Left renal cortex interstitium (tissue), 4 donors: ENCODE measurements around the gene CDK14. TPM values are rescaled to one million over a fixed set of nuclear protein-coding genes. Genes with fewer than 3 reads are reported as not detected.
"Not testable (repeated sequence)": the region's sequence is repeated elsewhere in the genome, so short reads cannot be mapped to it uniquely, and the experiment has no call there.

Source experiments
- DNase-seq, 4 donors: peaks; one replicate each; pipeline ENCODE4 v3.0.0-alpha.2; 2013; ENCODE audit warnings: low read depth in 4 of 4, low spot score in 2 of 4, missing footprints in 1 of 4
- polyA plus RNA-seq, 4 donors: library from polyadenylated mRNA; unstranded; fragments of 120-200 nt; gene quantifications; one replicate each; pipeline ENCODE4 v1.2.1, GENCODE V29; 2013; ENCODE audit not compliant: insufficient read length in 4 of 4

CDK14 gene
- polyA plus RNA-seq, 4 donors: 29.4 to 32.5 (median 29.7) TPM

DNA sequence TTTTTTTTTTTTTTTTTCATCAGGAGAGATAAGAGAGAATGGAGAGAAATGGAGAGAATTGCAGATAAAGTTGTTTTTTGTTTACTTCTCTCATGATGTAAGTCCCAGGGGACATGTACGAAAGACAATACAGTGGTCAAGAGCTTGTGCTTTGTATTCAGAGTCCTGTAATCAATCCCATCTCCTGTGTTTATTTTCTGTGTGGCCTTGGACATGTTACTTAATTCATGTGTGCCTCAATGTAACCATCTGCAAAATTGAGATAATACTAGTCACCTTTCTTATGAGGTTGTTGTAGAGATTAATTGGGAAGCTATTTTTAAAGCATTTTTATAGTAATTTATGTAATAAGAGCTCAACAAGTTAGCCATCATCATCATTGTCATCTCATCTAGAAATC, 117.5 kb downstream of the CDK14 start:
- no peak for DNase-seq

- no peak for DNase-seq
Observed at GRCh38 chr7:90715067-90715466, 118.9 kb downstream of the CDK14 start.

DNA sequence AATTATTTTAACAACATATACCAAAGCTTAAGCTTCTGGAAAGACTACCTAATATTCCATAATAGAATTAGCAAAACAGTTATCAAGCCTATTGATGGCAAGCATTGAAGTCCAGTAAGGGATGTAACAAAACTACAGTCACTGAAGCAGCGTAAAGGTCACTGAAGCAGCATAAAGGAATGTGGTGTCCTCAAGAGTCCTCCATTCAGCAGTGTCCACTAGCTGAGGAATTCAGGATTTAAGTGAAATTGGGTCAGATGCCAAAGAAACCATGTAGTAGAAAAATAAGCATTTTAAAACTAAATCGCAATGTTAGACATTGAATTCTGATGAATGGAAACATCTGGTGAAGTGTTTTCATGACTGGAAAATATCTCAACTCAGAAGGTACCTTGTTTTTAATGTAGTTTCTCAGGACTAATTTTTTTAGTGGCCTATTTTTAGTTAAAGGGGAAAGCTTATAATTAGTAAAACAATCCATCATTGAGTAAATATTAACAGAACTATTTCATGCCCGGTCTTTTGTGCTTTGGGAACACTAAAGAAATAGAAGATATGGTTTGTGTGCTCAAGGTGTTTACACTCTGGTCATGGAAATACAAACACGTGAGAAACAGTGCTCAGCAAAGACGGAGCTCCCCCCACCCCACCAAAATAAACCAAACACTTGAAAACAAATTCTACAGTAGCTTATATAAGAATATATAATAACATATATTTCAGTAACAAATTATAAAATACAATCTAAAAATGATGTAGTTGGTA, 121.4 kb downstream of the CDK14 start:
- DNase-seq: no peak

- no peak for DNase-seq
Observed at GRCh38 chr7:90719155-90719554, 123.0 kb downstream of the CDK14 start.

- peak in 1 of 4 donors; percentile 25 for DNase-seq
Observed at GRCh38 chr7:90720984-90721760, 125.1 kb downstream of the CDK14 start.

GRCh38 chr7:90721869-90722431, 125.8 kb downstream of the CDK14 start:
- DNase-seq: no peak

- no peak for DNase-seq
Observed at GRCh38 chr7:90723233-90723632, 127.1 kb downstream of the CDK14 start.

GRCh38 chr7:90723866-90724265, 127.7 kb downstream of the CDK14 start:
- DNase-seq: no peak

GRCh38 chr7:90726120-90726519, 130.0 kb downstream of the CDK14 start:
- no peak for DNase-seq

DNA sequence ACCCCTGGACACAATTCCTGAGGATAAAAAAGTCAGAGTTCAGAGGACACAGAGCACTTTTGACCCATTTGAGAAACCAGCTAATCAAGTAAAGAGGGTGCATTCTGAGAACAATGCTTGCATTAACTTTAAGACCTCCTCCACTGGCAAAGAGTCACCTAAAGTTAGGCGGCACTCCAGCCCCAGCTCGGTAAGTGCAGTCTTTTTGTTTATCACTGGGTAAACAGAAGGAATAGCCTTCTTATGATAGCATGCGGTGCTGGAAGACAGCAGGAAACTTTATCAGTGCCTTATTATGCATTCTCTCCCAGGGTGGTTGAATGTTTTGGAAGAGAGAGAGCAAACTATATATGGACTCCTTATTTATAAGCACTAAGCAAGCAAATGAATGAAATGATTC, 130.5 kb downstream of the CDK14 start:
- DNase-seq: no peak

- no peak for DNase-seq
Observed at GRCh38 chr7:90727412-90727811, 131.3 kb downstream of the CDK14 start.

GRCh38 chr7:90728568-90728967, 132.4 kb downstream of the CDK14 start:
- DNase-seq: no peak

- not testable (repeated sequence) for DNase-seq
Observed at GRCh38 chr7:90735611-90736280, 139.6 kb downstream of the CDK14 start.

DNA sequence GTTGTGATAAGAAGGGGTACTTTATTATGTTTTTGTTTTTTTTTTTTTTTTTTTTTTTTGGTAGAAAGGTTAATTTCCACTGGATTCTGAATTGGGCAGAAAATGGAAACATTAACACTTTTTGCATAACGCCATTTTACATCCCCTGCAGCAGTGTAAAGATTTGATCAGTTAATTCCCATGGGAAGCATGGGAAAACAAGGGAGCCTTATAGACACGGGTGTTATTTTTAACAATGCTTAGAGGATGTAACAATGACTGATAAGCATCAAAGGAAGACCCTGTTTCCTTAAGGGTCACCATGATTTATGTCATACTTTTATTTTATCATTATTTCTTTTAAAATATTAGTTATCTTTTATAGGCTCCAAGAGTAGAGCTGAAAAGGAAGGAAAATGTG, 140.2 kb downstream of the CDK14 start:
- no peak for DNase-seq

DNA sequence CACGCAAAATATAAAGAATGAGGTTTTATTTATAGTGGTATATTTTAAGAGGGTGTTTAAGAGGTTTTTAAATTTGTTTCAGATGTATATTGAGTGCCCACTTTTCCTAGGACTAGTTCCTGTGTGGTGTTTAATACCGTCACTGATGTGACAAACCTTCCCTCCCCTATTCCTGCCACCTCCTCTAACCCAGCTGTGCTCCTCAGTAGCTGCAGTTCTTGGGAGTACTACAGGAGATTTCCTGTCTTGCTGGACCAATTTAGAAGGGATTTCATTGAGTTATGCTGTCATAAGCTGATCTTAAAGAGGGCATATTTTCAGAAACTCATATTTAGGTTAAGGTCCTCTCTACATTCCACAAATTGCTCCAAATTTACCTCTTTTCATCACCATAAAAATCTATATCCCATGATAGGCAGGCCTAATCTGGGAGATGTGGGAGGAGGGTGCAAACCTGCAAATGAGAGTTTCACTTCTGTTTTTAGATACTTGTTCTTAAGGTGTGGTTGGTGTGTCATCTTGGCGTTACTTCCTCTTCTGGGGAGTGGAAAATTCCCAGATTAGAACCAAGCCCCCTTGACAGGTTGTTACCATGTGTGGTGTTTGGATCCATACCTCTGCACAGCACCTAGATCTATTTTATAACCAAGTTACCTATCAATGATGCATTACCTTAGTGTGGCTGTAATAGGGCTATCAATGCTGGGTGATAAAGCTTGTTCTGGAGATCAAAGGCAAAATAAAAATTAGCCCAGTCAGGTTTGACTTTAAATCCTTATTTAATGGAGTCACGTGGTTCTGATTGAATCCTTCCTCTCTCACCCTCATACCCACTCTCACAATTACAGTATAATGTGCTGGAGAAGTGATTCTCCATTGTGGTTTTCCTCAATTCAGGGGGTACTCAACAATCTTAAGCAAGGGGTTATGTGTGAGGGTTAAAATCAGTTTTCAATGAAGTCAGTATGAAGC, 141.1 kb downstream of the CDK14 start:
- no peak for DNase-seq

DNA sequence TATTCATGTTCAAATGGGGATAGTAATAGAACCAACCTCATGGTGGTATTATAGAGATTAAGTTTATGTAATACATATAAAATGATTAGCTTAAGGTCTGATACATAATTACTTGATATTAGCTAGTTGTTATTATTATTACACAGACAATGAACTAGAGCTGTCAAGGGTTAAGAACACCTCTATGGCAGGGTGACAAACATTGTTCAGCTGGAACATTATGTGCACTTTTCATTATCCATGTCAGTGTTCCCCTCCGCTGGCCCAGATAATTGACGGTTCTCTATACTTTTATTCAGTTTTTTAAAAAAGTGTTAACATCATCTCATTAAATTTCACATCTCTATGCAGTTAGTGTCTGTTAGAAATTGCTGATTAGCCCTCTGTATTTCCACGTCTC, 142.1 kb downstream of the CDK14 start:
- DNase-seq: no peak

DNA sequence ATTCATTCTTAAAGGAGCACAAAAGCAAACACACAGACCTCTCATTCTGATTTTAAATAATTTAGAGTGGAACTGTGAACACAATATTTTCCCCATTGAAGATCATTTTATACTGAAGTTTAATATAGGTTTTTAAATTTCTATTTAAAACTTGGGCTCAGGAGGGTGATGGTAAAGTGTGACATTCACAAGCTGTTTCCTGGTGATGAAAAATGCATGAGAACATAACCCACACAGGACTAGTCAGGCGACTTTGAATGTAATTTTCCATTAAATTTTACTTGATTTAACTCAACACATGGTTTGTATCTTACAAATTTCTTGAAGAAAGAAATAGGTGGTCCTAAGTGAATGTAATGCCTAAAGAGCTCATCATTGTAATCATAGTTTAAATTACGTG, 143.6 kb downstream of the CDK14 start:
- no peak for DNase-seq

GRCh38 chr7:90740386-90740785, 144.3 kb downstream of the CDK14 start:
- DNase-seq: no peak

DNA sequence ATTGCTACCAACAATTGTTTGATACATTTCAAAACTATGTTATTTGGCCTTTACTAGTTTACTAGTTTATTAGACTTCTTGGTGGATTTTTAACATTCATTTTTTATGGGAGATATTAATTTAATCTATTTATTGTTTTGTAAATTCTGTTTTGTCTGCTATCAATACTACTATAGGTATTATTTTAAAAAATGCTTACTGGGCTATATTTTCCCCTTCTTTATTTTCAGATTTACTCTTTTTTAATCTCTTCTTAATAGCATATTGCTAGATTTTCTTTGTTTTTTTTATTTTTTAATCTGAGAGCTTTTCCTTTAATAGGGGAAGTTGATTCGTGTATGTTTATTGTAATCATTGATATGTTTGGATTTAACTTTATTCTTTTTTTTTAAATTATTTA, 147.5 kb downstream of the CDK14 start:
- DNase-seq: no peak

DNA sequence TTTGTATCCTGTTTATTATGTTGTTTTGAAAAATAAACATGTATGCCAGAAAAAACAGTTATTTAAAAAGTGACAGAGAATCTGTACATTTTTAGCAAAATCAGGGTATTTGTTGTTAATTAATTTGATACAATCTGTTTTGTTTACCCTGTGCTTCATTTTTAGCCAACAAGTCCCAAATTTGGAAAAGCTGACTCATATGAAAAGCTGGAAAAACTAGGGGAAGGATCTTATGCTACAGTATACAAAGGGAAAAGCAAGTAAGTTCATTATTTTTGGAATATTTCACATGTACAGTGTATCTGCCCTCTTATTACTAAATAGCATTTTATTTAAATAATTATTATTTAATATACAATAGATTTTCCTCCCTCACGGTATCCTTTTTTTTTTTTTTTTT, 151.4 kb downstream of the CDK14 start:
- no peak for DNase-seq
